Heart left ventricle (tissue), 13 donors: Measurements from ENCODE around the gene DLGAP1.

Experiments used
- POLR2A ChIP-seq, 2 donors: fragments of 450-650 bp; IDR thresholded peaks; one replicate each; pipeline ENCODE4 v1.6.1; 2017; ENCODE audit warnings: antibody characterized with exemption in 2 of 2, mild to moderate bottlenecking in 2 of 2, moderate library complexity in 2 of 2
- TF ChIP-seq, protein P1 (sequence below), 12 donors: fragments of 200-600 bp; sonication (generic) in 4 of 12; IDR thresholded peaks; one replicate each; pipeline versions ENCODE4 v1.5.0 to v1.8.0; 2018 to 2022; ENCODE audit warnings: antibody characterized with exemption in 12 of 12, mild to moderate bottlenecking in 5 of 12
- donor health status: ischemic (EF 13 %, LVEDD 7.1; RV severe dilation, severe dysfunction).
- donor health status: DM: no; HTN: yes; CAD: no.
- donor health status: DM: no; HTN: no; CAD: no.
- donor health status: ischemic (EF 25% LVEDD 6.9; RV normal size, moderate dysfunction).
- donor health status: ischemic (EF 25% LVEDD 5.7; RV mildly dilated, moderate dysfunction).
- donor health status: ischemic (EF 35%, LVEDD 5.7; RV mildly dilated, moderate dysfunction).
- donor health status: nonischemic (EF 11% LVEDD 7.7; RV severe dilation, severe dysfunction).
- donor health status: DM: yes; HTN: yes; CAD: no.
- donor health status: PGD.
- donor health status: ischemic (EF 29% LVEDD 5.4; RV normal size, mild dysfunction).
- donor health status: nonischemic (EF 23%, LVEDD 6.1; RV moderate dilation, normal function).

DNA sequence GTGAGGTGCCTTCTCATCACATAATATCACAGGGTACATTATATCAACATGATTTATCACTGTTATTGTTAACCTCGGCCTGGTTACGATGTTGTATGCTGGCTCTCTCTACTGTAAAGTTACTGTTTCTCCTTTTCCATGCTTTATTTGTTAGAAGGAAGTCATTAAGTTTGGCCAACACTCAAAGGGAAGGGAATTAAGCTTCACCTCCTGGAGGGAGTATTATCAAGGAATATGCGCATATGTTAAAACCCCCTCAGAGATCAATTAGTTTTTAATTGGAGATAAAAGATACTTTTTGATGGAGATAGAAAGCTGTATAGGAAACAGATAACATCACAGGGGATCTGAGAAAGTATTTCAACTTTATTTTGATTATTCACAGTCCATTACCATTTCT is 221.6 kb downstream of the DLGAP1 start:
- TF ChIP-seq, protein P1, sequence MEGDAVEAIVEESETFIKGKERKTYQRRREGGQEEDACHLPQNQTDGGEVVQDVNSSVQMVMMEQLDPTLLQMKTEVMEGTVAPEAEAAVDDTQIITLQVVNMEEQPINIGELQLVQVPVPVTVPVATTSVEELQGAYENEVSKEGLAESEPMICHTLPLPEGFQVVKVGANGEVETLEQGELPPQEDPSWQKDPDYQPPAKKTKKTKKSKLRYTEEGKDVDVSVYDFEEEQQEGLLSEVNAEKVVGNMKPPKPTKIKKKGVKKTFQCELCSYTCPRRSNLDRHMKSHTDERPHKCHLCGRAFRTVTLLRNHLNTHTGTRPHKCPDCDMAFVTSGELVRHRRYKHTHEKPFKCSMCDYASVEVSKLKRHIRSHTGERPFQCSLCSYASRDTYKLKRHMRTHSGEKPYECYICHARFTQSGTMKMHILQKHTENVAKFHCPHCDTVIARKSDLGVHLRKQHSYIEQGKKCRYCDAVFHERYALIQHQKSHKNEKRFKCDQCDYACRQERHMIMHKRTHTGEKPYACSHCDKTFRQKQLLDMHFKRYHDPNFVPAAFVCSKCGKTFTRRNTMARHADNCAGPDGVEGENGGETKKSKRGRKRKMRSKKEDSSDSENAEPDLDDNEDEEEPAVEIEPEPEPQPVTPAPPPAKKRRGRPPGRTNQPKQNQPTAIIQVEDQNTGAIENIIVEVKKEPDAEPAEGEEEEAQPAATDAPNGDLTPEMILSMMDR (IDR thresholded peaks at IDR 0.05): no peak
- no peak for TF ChIP-seq POLR2A (IDR thresholded peaks at IDR 0.05)
